DMS 273 (cell line): ENCODE data around the gene ATG4D.
"Not testable (repeated sequence)": the region's sequence is repeated elsewhere in the genome, so short reads cannot be mapped to it uniquely, and the experiment has no call there.

ENCODE experiments used
- DNase-seq: peaks from one replicate; lab custom pipeline; 2025; ENCODE audit not compliant: unreplicated experiment; lab: John Stamatoyannopoulos, UW

Gene ATG4D

DNA sequence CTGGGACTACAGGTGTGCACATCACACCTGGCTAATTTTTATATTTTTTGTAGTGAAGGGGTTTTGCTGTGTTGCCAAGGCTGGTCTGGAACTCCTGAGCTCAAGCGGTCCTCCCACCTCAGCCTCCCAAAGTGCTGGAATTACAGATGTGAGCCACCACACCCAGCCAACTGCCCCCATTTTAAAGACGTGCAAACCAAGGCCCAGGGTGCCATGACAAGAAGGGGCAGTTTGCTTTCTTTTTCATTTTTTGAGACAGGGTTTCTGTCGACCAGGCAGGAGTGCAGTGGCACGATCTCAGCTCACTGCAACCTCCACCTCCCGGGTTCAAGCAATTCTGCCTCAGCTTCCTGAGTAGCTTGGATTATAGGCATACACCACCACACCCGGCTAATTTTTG is 30.1 kb downstream of the ATG4D start:
- DNase-seq = not testable (repeated sequence)

DNA sequence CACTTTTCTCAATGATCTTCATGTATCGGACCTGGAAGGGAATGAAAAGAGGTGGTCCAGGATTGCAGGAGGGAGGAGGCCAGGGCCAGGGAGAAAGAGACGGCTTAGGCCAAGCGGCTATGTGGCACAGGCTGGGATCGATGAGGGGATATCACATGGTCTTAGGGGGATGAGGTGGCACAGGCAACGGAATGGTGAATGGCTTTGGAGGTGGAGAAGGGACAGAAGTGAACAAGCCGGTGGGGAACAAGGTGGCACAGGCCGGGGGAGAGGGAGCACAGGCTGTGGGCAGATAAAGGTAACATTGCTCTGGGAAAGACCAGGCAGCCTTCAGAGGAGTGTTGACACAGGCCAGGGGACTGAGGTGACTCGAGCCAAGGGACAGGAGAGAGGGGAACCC is 30.8 kb downstream of the ATG4D start:
- DNase-seq = no peak

DNA sequence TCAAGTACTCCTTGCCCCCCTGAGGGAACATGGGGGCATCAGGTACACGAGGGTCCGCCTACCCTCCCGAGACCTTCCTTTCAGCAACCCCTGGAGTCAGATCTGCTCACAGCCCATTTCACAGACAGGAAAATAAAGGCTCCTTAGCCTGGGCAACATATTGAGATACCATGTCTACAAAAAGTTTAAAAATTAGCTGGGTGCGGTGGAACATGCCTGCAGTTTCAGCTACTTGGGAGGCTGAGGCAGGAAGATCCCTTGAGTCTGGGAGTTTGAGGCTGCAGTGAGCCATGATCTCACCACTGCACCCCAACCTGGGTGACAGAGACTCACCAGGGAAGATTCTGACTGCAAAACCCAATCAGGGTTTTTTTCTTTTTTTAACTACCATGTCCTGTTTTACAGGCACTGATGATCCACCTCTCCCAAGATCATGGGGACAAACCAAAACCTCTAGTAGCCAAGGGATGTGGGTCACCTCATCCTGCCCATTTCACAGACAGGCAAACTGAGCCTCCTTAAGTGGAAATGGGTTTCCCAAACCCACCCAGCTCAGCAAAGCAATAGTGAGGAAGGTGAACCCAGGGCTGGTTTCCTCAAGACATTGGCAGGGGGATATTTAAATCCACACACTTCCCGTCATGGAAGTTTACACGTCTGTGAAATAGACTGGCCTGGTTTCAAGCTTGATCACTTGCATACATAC is 31.5 kb downstream of the ATG4D start:
- DNase-seq = no peak

GRCh38 chr19:10577951-10578350 is 34.2 kb downstream of the ATG4D start:
- no peak for DNase-seq

DNA sequence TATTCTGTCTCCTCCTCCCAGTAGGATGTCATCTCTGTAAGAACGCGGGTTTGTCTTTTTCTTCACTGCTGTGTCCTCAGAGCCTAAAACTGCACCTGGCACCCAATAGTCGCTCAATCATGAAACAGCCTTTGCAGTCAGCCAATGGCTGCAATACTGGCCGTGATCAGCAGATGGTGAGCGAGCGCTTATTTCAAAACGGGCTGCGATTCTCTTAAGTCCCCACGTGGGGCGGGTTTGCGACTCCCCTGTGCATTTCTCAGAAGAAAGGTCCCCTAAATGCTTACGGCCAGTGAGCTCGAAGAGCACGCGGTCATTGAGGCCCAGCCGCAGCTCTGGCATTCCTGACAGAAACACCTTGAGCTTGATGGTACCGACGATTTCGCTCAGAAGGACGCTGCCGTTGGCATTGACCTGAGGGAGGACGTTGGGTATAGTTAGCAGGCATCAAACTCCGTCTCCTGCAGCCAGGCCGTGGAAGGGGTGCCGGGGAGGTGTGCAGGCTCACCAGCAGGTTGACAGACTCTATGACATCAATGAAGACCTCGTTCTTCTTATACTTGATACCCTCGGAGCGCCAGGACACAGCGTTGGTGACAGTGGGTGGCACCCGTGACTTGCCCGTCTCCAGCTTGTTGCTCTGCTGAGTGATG is 37.4 kb downstream of the ATG4D start:
- DNase-seq = peak; percentile 97

DNA sequence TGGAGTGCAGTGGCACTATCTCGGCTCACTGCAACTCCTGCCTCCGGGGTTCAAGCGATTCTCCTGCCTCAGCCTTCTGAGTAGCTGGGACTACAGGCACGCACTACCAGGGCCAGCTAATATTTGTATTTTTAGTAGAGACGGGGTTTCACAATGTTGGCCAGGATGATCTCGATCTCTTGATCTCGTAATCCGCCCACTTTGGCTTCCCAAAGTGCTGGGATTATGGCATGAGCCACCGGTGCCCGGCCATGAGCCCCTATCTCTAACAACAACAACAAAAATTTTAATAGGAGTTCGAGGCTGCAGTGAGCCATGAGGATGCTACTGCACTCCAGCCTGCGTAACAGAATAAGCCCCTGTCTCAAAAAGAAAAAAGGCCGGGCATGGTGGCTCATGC is 38.4 kb downstream of the ATG4D start:
- no peak for DNase-seq

DNA sequence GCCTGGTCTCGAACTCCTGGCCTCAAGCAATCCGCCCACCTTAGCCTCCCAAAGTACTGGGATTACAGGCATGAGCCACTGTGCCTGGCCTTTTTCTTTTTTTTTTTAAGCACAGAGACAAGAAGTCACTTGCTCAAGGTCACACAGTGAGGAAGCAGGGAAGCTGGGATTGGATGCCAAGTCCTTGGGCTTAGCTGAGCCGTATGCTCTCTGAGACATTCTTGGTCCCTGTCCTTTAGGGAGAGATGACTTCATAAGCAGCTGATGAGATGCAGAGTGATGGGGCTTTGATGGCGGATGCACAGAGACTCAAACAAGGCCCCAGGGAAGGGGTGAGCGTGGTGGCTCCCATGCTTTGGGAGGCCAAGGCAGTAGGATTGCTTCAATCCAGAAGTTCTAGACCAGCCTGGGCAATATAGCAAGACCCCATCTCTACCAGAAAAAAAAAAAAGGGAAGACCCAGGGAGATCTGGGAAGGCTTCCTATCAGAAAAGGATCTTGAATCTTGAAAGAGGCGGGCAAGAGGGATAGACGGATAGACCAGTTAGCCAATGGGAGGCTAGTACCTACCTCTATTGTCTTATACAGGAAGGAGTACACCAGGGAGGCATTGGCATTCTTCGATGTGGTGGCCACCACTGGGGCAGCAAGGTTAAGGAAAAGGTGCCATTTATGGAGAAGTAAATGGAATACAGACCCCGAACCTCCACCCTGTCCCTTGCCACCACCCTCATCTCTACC is 39.5 kb downstream of the ATG4D start:
- peak; percentile 26 for DNase-seq

- DNase-seq = no peak
Measured at GRCh38 chr19:10586396-10586795, 42.7 kb downstream of the ATG4D start.

DNA sequence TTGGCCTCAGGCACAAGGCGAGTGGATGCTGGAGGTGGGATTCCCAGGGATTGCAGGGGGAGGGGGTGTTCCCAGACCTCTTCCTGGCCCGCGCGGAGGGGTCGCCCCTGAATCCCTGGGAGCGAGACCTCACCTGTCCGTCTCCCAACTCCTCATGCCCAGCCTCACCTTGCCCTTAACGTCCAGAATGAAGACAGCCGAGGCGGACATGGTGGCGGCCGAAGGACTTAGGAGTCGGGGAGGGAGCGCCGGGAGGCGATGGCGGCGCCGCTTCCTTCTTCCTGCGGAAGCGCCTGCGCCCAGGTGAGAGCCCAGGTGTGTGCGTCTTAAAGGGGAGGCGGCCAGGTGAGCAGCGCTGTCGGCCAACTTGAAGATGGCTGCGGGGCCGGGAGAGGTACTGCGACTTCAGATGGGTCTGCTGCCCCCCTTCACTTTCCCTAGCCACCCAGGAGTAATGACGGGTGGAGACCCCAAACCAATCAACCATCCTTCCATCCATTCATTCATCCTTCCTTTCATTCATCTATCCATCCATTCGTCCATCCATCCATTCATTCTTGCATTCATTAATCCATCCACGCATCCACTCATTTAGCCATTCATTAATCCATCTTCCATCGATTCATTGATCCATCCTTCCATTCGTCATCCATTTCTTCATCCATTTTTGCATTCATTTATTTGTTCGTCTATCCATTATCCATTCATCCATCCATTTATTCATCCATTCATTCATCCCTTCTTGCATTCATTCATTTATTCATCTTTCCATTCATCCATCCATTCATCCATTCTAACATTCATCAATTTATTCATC is 43.5 kb downstream of the ATG4D start, which contains the start of gene AP1M2:
AP1M2 (minus strand) TSS at position 291 of the 817 bp plus-strand sequence; CDS start at position 210, 81 bp downstream.
- no peak for DNase-seq

- DNase-seq = no peak
Measured at GRCh38 chr19:10587839-10588150, 44.1 kb downstream of the ATG4D start.

GRCh38 chr19:10593148-10593547 is 49.4 kb downstream of the ATG4D start:
- DNase-seq = no peak

GRCh38 chr19:10593820-10594637 is 50.3 kb downstream of the ATG4D start:
- DNase-seq = no peak

- no peak for DNase-seq
Measured at GRCh38 chr19:10600149-10600548, 56.4 kb downstream of the ATG4D start.

DNA sequence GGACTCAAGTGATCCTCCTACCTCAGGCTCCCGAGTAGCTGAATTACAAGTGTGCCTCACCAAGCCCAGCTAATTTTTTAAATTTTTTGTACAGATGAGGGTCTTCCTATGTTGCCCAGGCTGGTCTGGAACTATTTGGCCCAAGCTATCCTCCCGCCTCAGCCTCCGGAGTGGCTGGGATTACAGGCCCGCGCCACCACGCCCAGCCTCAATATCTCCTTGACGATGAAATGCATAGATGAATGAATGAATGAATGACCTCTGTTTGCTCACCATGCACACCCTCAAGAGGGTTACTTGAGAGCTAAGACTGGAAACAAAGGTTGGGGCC is 58.3 kb downstream of the ATG4D start:
- no peak for DNase-seq

DNA sequence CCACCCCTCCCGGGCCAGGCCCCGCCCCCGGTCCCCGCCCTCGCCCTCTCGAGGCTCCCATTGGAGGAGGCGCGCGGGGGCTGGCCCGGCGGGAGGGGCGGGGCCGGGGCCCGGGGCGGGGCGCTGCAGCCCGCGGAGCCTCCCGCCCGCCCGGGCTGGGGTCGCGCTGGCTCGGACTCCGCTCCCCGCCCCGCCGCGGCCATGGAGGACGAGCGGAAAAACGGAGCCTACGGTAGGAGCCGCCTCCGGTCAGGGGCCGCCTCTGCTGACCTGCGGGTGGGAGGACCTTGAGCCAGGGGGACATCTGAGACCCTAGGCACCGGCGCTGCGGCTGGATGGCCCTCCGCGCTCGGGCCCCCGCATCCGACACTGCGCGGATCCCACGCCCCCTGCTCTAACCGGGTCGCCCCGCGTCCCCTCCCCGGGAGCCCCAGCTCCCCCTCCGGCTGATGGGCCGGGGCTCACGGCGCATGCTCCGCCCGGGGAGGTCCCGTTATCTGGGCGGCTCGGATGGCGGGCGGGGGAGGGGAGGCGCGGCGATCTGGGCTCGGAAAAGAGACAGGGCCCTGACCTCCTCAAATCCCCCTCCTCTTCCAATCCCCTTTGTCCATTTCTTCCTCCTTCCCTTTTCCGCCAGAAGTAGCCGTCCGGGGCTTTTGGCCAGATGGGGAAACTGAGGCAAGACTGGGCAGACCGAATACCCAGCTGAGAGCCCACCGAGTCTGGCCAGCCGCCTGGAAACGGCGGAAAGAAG is 58.8 kb downstream of the ATG4D start:
- DNase-seq = peak; percentile 90
